ENCODE measurements around the gene LUZP1. TPM values are rescaled to one million over a fixed set of nuclear protein-coding genes. Genes with fewer than 3 reads are reported as not detected.

LUZP1 gene
- total RNA-seq, 1 donor from 2014 or later: 82.2 TPM

DNA sequence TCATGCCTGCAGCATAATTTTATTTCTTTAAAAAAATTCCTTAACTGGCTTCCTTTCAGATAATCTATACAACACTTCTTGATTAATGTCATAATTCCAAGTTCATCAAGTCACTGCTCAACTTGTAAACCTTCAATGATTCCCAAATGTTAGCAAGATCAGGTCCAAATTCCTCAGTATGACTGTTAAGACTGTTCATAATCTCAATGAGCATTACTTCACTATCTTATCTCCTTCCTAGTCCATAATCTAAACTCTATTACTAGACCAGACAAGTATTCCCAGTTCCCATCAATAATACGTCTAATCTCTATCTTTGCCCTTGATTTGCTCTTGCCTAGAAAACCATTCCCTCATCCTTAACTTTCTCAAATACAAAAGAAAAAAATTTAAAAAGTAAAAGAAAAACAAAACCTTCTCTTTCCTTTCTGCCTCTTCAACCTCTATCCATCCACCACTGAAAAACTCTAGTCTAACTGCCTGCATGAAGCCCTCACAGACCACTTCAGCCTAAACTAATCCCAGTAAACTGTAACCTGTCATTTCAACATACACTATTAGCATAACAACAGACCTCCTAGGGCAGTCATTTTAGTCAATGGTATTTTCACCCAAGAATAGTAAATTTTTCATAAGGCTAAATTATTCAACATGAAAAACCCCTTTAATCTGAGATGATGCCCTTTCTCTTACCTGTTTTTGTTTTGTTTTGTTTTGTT, 15.5 kb downstream of the LUZP1 start:
- H3K9me3 ChIP-seq (ENCODE audit: insufficient read depth, low read depth, low read length): no peaks in the 10 kb centered on the region
- peak overlapping the region; percentile 3 for H3K27ac Mint-ChIP-seq (ENCODE audit: unreplicated experiment)

GRCh38 chr1:23150742-23151141, 17.9 kb downstream of the LUZP1 start:
- no peaks in the 10 kb centered on the region for H3K27me3 Mint-ChIP-seq (ENCODE audit: low read depth, unreplicated experiment)
- H3K27ac ChIP-seq (ENCODE audit: low read depth, low read length): no peak overlapping the region
- no peak overlapping the region for H3K4me3 Mint-ChIP-seq (ENCODE audit: unreplicated experiment)
- no peaks in the 10 kb centered on the region for H3K9me3 ChIP-seq (ENCODE audit: insufficient read depth, low read depth, low read length)
- no peak overlapping the region for H3K27ac Mint-ChIP-seq (ENCODE audit: unreplicated experiment)
- peaks cover 22% of the 10 kb centered on the region for H3K4me1 Mint-ChIP-seq (ENCODE audit: low read depth, unreplicated experiment)
- peaks cover 95% of the 10 kb centered on the region for H4K20me1 ChIP-seq (ENCODE audit: insufficient read depth, low read length)
- H3K4me2 ChIP-seq (ENCODE audit: low read length): no peak overlapping the region
- H3K9me3 Mint-ChIP-seq (ENCODE audit: unreplicated experiment): no peaks in the 10 kb centered on the region
- no peak overlapping the region for H3K4me3 ChIP-seq (ENCODE audit: insufficient read depth, low read depth, low read length)
- DNase-seq (ENCODE audit: low read depth) (no peak), FAIRE-seq (no peak)
- H2AFZ ChIP-seq (ENCODE audit: low read depth, low read length): no peak overlapping the region
- peaks cover 3% of the 10 kb centered on the region for H3K36me3 Mint-ChIP-seq (ENCODE audit: low read depth, unreplicated experiment)
- H3K9ac ChIP-seq (ENCODE audit: low read length): no peak overlapping the region
- H3K4me1 ChIP-seq (ENCODE audit: insufficient read depth, low read length): no peaks in the 10 kb centered on the region
- H3K36me3 ChIP-seq (ENCODE audit: insufficient read depth, low read length): no peaks in the 10 kb centered on the region
- H3K79me2 ChIP-seq (ENCODE audit: insufficient read depth, low read length): peaks cover 96% of the 10 kb centered on the region
- TF ChIP-seq EZH2 (IDR thresholded peaks at IDR 0.05; ENCODE audit: insufficient read depth, low read length) (no peak), CTCF (IDR thresholded peaks at IDR 0.05; ENCODE audit: insufficient read depth, low read depth, low read length) (no peak)
- H3K27me3 ChIP-seq (ENCODE audit: insufficient read depth, low read length): no peaks in the 10 kb centered on the region

More for the DNA sequence above, 15.5 kb downstream of the LUZP1 start:
- no peaks in the 10 kb centered on the region for H3K27me3 Mint-ChIP-seq (ENCODE audit: low read depth, unreplicated experiment)
- Histone ChIP-seq H3K36me3 (ENCODE audit: insufficient read depth, low read length) (no peaks in the 10 kb centered on the region), H3K79me2 (ENCODE audit: insufficient read depth, low read length) (peaks cover 98% of the 10 kb centered on the region), H3K27me3 (ENCODE audit: insufficient read depth, low read length) (no peaks in the 10 kb centered on the region), H3K4me1 (ENCODE audit: insufficient read depth, low read length) (no peaks in the 10 kb centered on the region), H3K4me3 (ENCODE audit: insufficient read depth, low read depth, low read length) (no peak overlapping the region), H4K20me1 (ENCODE audit: insufficient read depth, low read length) (peaks cover 99% of the 10 kb centered on the region), H3K4me2 (ENCODE audit: low read length) (no peak overlapping the region), H2AFZ (ENCODE audit: low read depth, low read length) (no peak overlapping the region), H3K27ac (ENCODE audit: low read depth, low read length) (no peak overlapping the region), H3K9ac (ENCODE audit: low read length) (no peak overlapping the region)
- TF ChIP-seq CTCF (IDR thresholded peaks at IDR 0.05; ENCODE audit: insufficient read depth, low read depth, low read length) (no peak), EZH2 (IDR thresholded peaks at IDR 0.05; ENCODE audit: insufficient read depth, low read length) (no peak)
- peaks cover 3% of the 10 kb centered on the region for H3K36me3 Mint-ChIP-seq (ENCODE audit: low read depth, unreplicated experiment)
- FAIRE-seq (no peak), DNase-seq (ENCODE audit: low read depth) (peak; percentile 72)
- peaks cover 19% of the 10 kb centered on the region for H3K4me1 Mint-ChIP-seq (ENCODE audit: low read depth, unreplicated experiment)
- no peaks in the 10 kb centered on the region for H3K9me3 Mint-ChIP-seq (ENCODE audit: unreplicated experiment)
- H3K4me3 Mint-ChIP-seq (ENCODE audit: unreplicated experiment): no peak overlapping the region

GRCh38 chr1:23150125-23150524, 18.5 kb downstream of the LUZP1 start:
- no peak overlapping the region for H3K27ac ChIP-seq (ENCODE audit: low read depth, low read length)
- H3K9ac ChIP-seq (ENCODE audit: low read length): no peak overlapping the region
- no peaks in the 10 kb centered on the region for H3K27me3 ChIP-seq (ENCODE audit: insufficient read depth, low read length)
- H3K9me3 ChIP-seq (ENCODE audit: insufficient read depth, low read depth, low read length): no peaks in the 10 kb centered on the region
- peaks cover 22% of the 10 kb centered on the region for H3K4me1 Mint-ChIP-seq (ENCODE audit: low read depth, unreplicated experiment)
- no peak overlapping the region for H3K27ac Mint-ChIP-seq (ENCODE audit: unreplicated experiment)
- peaks cover 95% of the 10 kb centered on the region for H4K20me1 ChIP-seq (ENCODE audit: insufficient read depth, low read length)
- H3K4me3 ChIP-seq (ENCODE audit: insufficient read depth, low read depth, low read length): no peak overlapping the region
- H3K4me3 Mint-ChIP-seq (ENCODE audit: unreplicated experiment): no peak overlapping the region
- FAIRE-seq (no peak), DNase-seq (ENCODE audit: low read depth) (no peak)
- no peak overlapping the region for H2AFZ ChIP-seq (ENCODE audit: low read depth, low read length)
- no peaks in the 10 kb centered on the region for H3K36me3 ChIP-seq (ENCODE audit: insufficient read depth, low read length)
- H3K9me3 Mint-ChIP-seq (ENCODE audit: unreplicated experiment): no peaks in the 10 kb centered on the region
- TF ChIP-seq CTCF (IDR thresholded peaks at IDR 0.05; ENCODE audit: insufficient read depth, low read depth, low read length): no peak
- no peak for TF ChIP-seq EZH2 (IDR thresholded peaks at IDR 0.05; ENCODE audit: insufficient read depth, low read length)
- H3K4me2 ChIP-seq (ENCODE audit: low read length): no peak overlapping the region
- peaks cover 96% of the 10 kb centered on the region for H3K79me2 ChIP-seq (ENCODE audit: insufficient read depth, low read length)
- peaks cover 3% of the 10 kb centered on the region for H3K36me3 Mint-ChIP-seq (ENCODE audit: low read depth, unreplicated experiment)
- H3K27me3 Mint-ChIP-seq (ENCODE audit: low read depth, unreplicated experiment): no peaks in the 10 kb centered on the region
- H3K4me1 ChIP-seq (ENCODE audit: insufficient read depth, low read length): no peaks in the 10 kb centered on the region
